ENCODE measurements around the gene ERC2.

DNA sequence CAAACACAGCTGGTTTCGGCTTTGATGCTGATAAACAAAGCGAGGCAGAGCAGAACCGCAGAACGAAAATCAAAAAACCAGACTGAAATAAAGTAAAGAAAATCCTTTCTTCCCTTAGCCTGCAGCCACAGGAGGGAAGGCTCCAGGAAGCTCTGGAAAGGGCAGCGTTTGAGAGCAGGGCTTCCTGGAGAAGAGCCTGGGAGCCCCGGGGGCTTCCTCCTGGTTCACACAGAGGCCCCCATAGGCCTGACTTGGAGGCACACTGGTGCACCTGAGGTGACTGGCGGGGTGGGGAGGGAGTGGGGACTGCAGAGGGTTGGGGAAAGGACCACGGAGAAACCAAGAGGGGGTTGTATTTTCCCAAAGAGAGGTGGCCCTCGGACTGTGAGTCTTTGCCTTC, 882.4 kb downstream of the ERC2 start:
- TF ChIP-seq CTCF (IDR thresholded peaks at IDR 0.05) (no peak), EP300 (IDR thresholded peaks at IDR 0.05) (no peak), POLR2AphosphoS5 (IDR thresholded peaks at IDR 0.05) (no peak), POLR2A (IDR thresholded peaks at IDR 0.05) (no peak)
